Ramos (cell line): ENCODE results near the gene ASCC1.
"Not testable (repeated sequence)": the region's sequence is repeated elsewhere in the genome, so short reads cannot be mapped to it uniquely, and the experiment has no call there.

Source experiments
- in situ Hi-C: fragments of 300-500 bp; cut with MboI; formaldehyde crosslinking; loops from one replicate; pipeline ENCODE4 v1.14.3; 2022; ENCODE audit warnings: low sequenced_read_pairs; ENCODE audit not compliant: unreplicated experiment

Gene ASCC1

DNA sequence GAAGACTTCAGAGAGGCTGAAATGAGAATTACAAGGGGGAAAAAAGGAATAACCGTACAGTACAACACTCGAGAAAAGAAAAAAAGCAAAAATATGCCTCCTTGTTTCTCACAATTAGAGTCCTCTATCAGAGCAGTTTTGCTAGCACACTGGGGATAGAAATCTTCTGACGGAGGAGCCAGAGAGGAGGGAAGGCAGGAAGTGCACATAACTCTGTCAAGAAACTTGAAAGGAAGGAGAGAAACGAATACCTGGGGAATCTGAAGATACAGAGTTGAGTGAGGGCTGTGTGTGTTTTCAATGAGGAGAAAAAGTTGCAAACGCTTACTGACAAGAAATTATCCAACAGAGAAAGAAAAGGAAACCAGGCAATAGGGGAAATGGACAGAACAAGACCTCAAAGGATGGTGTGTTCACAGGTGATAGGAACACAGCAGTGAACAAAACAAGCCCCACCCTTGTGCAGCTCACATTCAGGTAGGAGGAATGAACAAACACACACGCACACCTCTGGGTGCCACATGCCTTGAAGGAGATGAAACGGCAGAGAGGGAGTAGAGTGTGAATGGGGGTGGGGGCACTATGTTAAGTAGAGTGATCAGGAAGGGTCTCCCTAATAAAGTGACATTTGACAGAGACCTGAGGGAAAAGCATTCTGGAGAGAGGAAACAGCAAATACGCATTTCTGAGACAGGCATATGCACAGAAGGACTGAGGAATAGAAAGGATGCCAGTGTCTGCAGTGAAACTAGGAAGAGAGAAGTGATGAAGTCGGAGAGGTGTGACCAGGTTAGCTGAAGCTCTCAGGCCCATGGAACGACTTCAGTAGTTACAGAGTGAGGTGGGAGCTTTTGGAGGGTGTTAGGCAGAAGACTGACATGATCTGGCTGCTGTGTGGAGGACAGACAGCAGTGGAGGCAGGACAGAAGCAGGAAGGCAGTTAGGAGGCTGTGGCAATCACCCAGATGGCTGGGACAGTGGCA lies 81.0 kb downstream of the ASCC1 start:
- in situ Hi-C loops, result no loop called here

GRCh38 chr10:72133517-72133916 lies 82.6 kb downstream of the ASCC1 start:
- in situ Hi-C loops, result no loop called here

DNA sequence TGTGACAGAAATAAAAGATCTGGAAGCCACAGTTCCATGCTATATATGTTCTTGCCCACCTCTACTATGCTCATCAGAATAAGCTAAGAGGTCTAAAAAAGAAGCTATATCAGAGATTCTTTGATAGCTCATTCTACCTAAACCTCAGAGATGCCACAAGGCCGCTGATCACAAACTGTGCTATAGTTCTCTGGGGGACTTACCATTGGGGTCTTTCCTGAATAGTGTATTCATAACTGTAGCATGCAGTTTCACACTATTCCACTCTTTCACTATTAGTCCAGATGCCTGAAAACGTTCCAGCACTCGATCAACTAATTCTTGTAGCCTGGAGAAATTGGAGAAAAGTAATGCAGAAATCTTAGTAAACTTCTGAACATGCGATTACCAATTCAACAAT lies 83.2 kb downstream of the ASCC1 start:
- in situ Hi-C loops, result no loop called here

GRCh38 chr10:72127571-72127970 lies 88.5 kb downstream of the ASCC1 start:
- in situ Hi-C loops, result no loop called here

DNA sequence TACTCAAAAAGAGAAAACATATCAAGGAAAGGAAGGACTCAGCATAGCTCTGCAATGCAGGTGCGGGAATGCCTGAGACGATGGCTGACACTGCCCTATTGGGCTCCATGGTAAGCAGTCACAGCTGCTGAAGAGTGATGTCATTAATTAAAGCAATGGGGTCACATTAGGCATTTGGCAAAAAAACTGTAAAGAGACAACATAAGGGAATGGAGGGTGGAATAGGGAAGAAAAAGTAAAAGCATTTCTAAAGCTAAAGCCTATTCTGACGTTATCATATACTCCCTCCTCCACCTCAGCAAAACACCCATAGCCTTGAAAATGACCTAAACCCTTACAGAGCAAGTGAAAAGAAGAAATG lies 89.2 kb downstream of the ASCC1 start:
- in situ Hi-C loops, result no loop called here

DNA sequence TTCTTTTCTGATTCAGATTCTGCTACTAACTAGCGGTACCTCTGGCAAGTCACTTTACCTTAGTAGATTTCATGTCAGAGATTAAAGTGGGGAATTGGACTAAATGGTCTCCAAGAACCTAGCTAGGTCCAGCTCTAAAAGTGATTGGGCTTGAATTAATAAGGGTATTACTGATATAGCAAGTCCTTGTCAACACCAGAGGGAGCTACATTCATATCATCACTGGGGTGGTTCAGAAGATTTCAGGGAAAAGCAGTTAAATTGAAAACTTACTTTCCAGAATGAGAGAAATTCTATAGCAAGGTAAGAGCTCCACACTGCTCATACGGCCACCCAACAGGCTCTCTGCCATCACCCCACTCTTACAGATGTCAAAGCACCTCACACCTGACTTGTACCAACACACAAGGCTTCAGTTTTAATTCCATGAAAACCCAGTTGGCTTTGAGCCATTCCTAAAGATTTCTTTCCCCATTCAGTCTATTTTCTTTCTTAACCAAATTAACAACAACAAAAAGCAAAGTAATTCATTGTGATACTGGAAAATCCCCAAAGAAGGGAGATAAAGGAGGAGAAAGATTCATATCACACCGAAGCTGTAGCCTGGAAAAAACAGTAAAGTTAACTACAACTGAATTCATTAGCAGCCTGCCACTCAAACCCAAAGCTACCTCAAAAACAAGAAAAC lies 89.7 kb downstream of the ASCC1 start:
- in situ Hi-C loops, result no loop called here

GRCh38 chr10:72124989-72125388 lies 91.1 kb downstream of the ASCC1 start:
- in situ Hi-C loops, result no loop called here

DNA sequence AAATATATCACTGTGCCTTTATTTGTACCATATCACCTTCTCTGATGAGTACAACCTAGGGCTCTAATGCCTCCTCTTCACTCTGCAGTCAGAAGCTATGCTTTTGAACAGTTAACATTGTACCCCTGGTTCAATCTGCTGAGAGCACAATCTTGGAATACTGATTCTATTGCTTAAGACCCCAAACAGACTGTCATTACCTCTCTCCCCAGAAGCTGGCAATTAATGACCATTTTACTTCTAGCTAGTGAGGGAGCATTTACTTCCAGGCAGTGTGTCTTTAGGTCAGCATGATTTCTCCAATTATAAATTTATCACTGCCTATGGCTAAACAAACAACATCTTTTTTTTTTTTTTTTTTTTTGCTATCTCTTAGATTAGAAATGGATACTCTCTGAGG lies 91.7 kb downstream of the ASCC1 start:
- in situ Hi-C loops, result no loop called here

GRCh38 chr10:72123616-72124015 lies 92.5 kb downstream of the ASCC1 start:
- in situ Hi-C loops, result no loop called here

GRCh38 chr10:72122221-72122620 lies 93.9 kb downstream of the ASCC1 start:
- in situ Hi-C loops, result no loop called here

- in situ Hi-C loops, result no loop called here
These were observed 94.7 kb downstream of the ASCC1 start for GRCh38 chr10:72121389-72121788.

- in situ Hi-C loops, result no loop called here
These were observed 99.7 kb downstream of the ASCC1 start for GRCh38 chr10:72116372-72116771.

GRCh38 chr10:72114706-72115450 lies 101.2 kb downstream of the ASCC1 start:
- in situ Hi-C loops, result no loop called here

DNA sequence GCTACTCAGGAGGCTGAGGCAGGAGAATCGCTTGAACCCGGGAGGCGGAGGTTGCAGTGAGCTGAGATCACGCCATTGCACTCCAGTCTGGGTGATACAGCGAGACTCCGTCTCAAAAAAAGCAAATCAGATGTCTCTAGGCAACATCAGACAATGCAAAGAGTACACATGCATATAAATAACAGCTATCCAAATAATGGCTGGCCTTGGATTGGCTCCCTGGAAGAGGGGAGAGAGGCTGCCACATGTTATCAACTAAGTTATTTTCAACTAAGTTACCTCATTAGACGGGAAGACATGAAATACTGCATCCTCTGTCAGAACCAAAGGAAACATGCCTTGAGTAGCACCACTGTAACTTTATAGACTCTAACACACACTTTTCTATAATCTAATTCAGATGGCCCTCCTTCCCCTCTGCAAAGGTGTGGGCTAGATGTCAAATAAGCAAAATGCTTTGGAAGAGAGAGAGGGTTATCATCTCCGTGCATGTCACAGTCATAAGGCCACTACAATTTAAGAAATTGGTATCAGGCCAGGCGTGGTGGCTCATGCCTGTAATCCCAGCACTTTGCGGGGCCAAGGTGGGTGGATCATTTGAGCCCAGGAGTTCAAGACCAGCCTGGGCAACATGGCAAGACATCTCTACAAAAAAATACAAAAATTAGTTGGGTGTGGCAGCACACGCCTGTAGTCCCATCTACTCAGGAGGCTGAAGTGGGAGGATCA lies 105.2 kb downstream of the ASCC1 start:
- in situ Hi-C loops, result no loop called here

GRCh38 chr10:72109636-72110157 lies 106.4 kb downstream of the ASCC1 start:
- in situ Hi-C loops, result no loop called here

DNA sequence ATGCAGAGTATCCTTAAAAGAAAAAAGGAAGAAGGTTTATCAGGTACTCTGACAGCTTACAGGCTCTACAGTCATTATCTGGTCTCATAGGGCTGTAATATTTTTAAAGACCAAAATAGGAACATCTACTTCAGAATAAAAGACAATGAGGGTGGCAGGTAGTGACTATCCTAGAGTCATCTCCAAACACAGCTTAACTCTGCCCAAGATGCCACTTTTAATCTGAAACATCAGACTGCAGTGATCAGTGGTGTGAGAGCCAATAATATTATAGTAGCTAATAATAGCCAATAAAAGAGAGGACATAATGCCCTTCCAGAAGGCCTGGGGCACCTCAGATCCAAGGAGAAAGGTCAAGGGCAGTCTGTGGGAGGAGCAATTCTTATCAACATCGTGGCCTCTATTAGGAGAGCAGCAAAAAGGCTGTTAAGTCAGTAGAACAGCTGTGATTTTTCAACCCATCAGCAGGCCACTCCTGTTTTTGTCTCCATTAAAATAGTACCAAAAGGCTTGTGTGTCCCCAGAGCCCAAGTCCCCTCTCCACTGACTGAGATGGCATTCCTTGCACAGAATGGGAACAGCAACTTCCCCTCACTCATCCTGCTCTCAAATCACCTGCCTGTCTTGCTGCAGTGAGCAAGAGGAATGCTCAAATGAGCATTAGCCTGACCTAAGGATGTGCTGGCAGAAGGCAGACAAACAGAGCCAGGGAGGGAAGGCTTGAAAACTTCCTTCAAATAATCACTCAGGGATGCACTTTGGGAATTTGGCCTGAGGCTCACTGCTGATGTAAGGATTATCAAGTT lies 107.0 kb downstream of the ASCC1 start:
- in situ Hi-C loops, result no loop called here

DNA sequence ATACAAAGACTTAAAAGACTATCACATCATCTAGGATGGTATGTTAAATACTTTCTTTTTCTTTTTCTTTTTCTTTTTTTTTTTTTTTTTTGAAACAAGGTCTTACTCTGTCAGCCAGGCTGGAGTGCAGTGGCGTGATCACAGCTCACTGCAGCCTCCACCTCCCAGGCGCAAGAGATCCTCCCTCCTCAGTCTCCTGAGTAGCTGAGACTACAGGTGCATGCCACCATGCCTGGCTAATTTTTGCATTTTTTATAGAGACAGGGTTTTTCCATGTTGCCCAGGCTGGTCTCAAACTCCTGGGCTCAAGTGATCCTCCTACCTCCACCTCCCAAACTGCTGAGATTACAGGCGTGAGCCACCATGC lies 108.1 kb downstream of the ASCC1 start:
- in situ Hi-C loops, result not testable (repeated sequence)

GRCh38 chr10:72107325-72108003 lies 108.6 kb downstream of the ASCC1 start:
- in situ Hi-C loops, result no loop called here

- in situ Hi-C loops, result no loop called here
These were observed 109.2 kb downstream of the ASCC1 start for GRCh38 chr10:72106896-72107295.
